ENCODE results near the gene VCP.

VCP gene

GRCh38 chr9:35096035-35096849, 23.8 kb upstream of the VCP start, which contains the start of gene PIGO (continued):
- TF ChIP-seq, protein P1, sequence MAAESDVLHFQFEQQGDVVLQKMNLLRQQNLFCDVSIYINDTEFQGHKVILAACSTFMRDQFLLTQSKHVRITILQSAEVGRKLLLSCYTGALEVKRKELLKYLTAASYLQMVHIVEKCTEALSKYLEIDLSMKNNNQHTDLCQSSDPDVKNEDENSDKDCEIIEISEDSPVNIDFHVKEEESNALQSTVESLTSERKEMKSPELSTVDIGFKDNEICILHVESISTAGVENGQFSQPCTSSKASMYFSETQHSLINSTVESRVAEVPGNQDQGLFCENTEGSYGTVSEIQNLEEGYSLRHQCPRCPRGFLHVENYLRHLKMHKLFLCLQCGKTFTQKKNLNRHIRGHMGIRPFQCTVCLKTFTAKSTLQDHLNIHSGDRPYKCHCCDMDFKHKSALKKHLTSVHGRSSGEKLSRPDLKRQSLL (tag by site-specific recombination; IDR thresholded peaks at IDR 0.05) = peak; percentile 78
- TF ChIP-seq WT1 (tag by site-specific recombination; IDR thresholded peaks at IDR 0.05) (no peak; the same call in 1 of the 2 replicates), ZNF639 (tag by site-specific recombination; IDR thresholded peaks at IDR 0.05) (peak; percentile 49; the same call in 1 of the 2 replicates), ZNF585B (tag by site-specific recombination; IDR thresholded peaks at IDR 0.05) (0 out of 2 replicates have a peak, but pooled peaks have one; percentile 10), KLF10 (tag by site-specific recombination; IDR thresholded peaks at IDR 0.05) (no peak; the same call in 1 of the 2 replicates), ZNF404 (tag by site-specific recombination; IDR thresholded peaks at IDR 0.05) (no peak), ZNF843 (tag by site-specific recombination; IDR thresholded peaks at IDR 0.05) (peak; percentile 36; the same call in 1 of the 2 replicates), ZNF23 (tag by site-specific recombination; IDR thresholded peaks at IDR 0.05; ENCODE audit: borderline replicate concordance) (no peak), ZNF558 (tag by site-specific recombination; IDR thresholded peaks at IDR 0.05) (no peak), ZNF169 (tag by site-specific recombination; IDR thresholded peaks at IDR 0.05) (no peak), ZNF138 (tag by site-specific recombination; IDR thresholded peaks at IDR 0.05; ENCODE audit: borderline replicate concordance) (no peak), ZNF112 (tag by site-specific recombination; IDR thresholded peaks at IDR 0.05) (no peak), ZNF501 (tag by site-specific recombination; IDR thresholded peaks at IDR 0.05) (peak; percentile 84), ZNF280C (tag by site-specific recombination; IDR thresholded peaks at IDR 0.05) (no peak), OVOL3 (tag by site-specific recombination; IDR thresholded peaks at IDR 0.05) (no peak), ZFHX2 (tag by site-specific recombination; conservative IDR thresholded peaks at IDR 0.05) (no peak), AEBP2 (tag by site-specific recombination; IDR thresholded peaks at IDR 0.05; ENCODE audit: borderline replicate concordance) (no peak), ZNF248 (tag by site-specific recombination; IDR thresholded peaks at IDR 0.05) (no peak), PRDM1 (tag by site-specific recombination; IDR thresholded peaks at IDR 0.05) (no peak)
- TF ChIP-seq, protein P2, sequence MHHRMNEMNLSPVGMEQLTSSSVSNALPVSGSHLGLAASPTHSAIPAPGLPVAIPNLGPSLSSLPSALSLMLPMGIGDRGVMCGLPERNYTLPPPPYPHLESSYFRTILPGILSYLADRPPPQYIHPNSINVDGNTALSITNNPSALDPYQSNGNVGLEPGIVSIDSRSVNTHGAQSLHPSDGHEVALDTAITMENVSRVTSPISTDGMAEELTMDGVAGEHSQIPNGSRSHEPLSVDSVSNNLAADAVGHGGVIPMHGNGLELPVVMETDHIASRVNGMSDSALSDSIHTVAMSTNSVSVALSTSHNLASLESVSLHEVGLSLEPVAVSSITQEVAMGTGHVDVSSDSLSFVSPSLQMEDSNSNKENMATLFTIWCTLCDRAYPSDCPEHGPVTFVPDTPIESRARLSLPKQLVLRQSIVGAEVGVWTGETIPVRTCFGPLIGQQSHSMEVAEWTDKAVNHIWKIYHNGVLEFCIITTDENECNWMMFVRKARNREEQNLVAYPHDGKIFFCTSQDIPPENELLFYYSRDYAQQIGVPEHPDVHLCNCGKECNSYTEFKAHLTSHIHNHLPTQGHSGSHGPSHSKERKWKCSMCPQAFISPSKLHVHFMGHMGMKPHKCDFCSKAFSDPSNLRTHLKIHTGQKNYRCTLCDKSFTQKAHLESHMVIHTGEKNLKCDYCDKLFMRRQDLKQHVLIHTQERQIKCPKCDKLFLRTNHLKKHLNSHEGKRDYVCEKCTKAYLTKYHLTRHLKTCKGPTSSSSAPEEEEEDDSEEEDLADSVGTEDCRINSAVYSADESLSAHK (tag by site-specific recombination; IDR thresholded peaks at IDR 0.05) = no peak
- TF ChIP-seq, protein P3, sequence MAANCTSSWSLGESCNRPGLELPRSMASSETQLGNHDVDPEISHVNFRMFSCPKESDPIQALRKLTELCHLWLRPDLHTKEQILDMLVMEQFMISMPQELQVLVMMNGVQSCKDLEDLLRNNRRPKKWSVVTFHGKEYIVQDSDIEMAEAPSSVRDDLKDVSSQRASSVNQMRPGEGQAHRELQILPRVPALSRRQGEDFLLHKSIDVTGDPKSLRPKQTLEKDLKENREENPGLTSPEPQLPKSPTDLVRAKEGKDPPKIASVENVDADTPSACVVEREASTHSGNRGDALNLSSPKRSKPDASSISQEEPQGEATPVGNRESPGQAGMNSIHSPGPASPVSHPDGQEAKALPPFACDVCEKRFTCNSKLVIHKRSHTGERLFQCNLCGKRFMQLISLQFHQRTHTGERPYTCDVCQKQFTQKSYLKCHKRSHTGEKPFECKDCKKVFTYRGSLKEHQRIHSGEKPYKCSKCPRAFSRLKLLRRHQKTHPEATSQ (tag by site-specific recombination; IDR thresholded peaks at IDR 0.05) = no peak
- TF ChIP-seq, protein P4, sequence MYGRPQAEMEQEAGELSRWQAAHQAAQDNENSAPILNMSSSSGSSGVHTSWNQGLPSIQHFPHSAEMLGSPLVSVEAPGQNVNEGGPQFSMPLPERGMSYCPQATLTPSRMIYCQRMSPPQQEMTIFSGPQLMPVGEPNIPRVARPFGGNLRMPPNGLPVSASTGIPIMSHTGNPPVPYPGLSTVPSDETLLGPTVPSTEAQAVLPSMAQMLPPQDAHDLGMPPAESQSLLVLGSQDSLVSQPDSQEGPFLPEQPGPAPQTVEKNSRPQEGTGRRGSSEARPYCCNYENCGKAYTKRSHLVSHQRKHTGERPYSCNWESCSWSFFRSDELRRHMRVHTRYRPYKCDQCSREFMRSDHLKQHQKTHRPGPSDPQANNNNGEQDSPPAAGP (tag by site-specific recombination; IDR thresholded peaks at IDR 0.05) = 0 out of 2 replicates have a peak, but pooled peaks have one; percentile 58
- TF ChIP-seq, protein P5, sequence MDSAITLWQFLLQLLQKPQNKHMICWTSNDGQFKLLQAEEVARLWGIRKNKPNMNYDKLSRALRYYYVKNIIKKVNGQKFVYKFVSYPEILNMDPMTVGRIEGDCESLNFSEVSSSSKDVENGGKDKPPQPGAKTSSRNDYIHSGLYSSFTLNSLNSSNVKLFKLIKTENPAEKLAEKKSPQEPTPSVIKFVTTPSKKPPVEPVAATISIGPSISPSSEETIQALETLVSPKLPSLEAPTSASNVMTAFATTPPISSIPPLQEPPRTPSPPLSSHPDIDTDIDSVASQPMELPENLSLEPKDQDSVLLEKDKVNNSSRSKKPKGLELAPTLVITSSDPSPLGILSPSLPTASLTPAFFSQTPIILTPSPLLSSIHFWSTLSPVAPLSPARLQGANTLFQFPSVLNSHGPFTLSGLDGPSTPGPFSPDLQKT (IDR thresholded peaks at IDR 0.05; ENCODE audit: borderline replicate concordance, low read depth, low read length) = peak; percentile 47; the same call in 1 of the 2 replicates
- TF ChIP-seq, protein P6, sequence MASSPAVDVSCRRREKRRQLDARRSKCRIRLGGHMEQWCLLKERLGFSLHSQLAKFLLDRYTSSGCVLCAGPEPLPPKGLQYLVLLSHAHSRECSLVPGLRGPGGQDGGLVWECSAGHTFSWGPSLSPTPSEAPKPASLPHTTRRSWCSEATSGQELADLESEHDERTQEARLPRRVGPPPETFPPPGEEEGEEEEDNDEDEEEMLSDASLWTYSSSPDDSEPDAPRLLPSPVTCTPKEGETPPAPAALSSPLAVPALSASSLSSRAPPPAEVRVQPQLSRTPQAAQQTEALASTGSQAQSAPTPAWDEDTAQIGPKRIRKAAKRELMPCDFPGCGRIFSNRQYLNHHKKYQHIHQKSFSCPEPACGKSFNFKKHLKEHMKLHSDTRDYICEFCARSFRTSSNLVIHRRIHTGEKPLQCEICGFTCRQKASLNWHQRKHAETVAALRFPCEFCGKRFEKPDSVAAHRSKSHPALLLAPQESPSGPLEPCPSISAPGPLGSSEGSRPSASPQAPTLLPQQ (tag by site-specific recombination; IDR thresholded peaks at IDR 0.05) = peak; percentile 88
